Keratinocyte (primary cell): ENCODE results near the gene FKBP14. TPM values are rescaled to one million over a fixed set of nuclear protein-coding genes. Genes with fewer than 3 reads are reported as not detected.

Experiments
- DNase-seq: peaks from one replicate; pipeline ENCODE4 v3.0.0-alpha.2; 2011; ENCODE audit warnings: low read depth, missing footprints, low spot score
- FAIRE-seq: peaks from 2 replicates; lab custom pipeline; 2011; peaks lifted over from hg19 to GRCh38; lab: Jason Lieb, UNC
- H2AFZ ChIP-seq: 2 replicates; pipeline ENCODE4 v1.6.0; 2012; ENCODE audit warnings: low read length, control low read depth, inconsistent platforms; ENCODE audit not compliant: control insufficient read depth
- H3K27ac ChIP-seq: 2 replicates; pipeline ENCODE4 v1.5.1; 2011; ENCODE audit warnings: low read length; ENCODE audit not compliant: control insufficient read depth, insufficient read depth
- H3K27me3 ChIP-seq: 3 replicates; pipeline ENCODE4 v1.6.0; 2011; ENCODE audit warnings: low read length; ENCODE audit not compliant: control insufficient read depth, insufficient read depth; ENCODE audit errors: extremely low read depth
- H3K36me3 ChIP-seq, 2 experiments: 2 replicates in 1 of 2; 3 replicates in 1 of 2; pipeline ENCODE4 v1.5.1; 2011; ENCODE audit warnings: low read length in 2 of 2, mild to moderate bottlenecking in 1 of 2; ENCODE audit not compliant: control insufficient read depth in 2 of 2, insufficient read depth in 2 of 2; ENCODE audit errors: extremely low read depth in 1 of 2
- H3K4me1 ChIP-seq: 3 replicates; pipeline ENCODE4 v1.5.1; 2011; ENCODE audit warnings: low read length; ENCODE audit not compliant: control insufficient read depth, insufficient read depth; ENCODE audit errors: extremely low read depth
- H3K4me2 ChIP-seq: 3 replicates; pipeline ENCODE4 v1.6.0; 2011; ENCODE audit warnings: low read depth, low read length; ENCODE audit not compliant: control insufficient read depth, insufficient read depth; ENCODE audit errors: extremely low read depth
- H3K4me3 ChIP-seq, 3 experiments: fragments of 200-600 bp in 1 of 3; sonication (generic) in 1 of 3; 2 replicates in 2 of 3; 3 replicates in 1 of 3; pipeline ENCODE4 v1.5.1; 2011 to 2016; ENCODE audit warnings: low read length in 3 of 3, mild to moderate bottlenecking in 3 of 3, control low read depth in 2 of 3, inconsistent platforms in 1 of 3, low read depth in 1 of 3, mixed read lengths in 1 of 3, mixed run types in 1 of 3, moderate library complexity in 1 of 3; ENCODE audit not compliant: control insufficient read depth in 2 of 3, insufficient read depth in 2 of 3; ENCODE audit errors: extremely low read depth in 1 of 3
- H3K79me2 ChIP-seq: 2 replicates; pipeline ENCODE4 v1.6.0; 2012; ENCODE audit warnings: low read length; ENCODE audit not compliant: control insufficient read depth, insufficient read depth
- H3K9ac ChIP-seq: 3 replicates; pipeline ENCODE4 v1.6.0; 2011; ENCODE audit warnings: low read length; ENCODE audit not compliant: control insufficient read depth, insufficient read depth; ENCODE audit errors: extremely low read depth
- H3K9me1 ChIP-seq: 3 replicates; pipeline ENCODE4 v1.6.0; 2011; ENCODE audit warnings: low read length; ENCODE audit not compliant: control insufficient read depth, insufficient read depth; ENCODE audit errors: extremely low read depth
- H3K9me3 ChIP-seq: 2 replicates; pipeline ENCODE4 v1.5.1; 2012; ENCODE audit warnings: low read depth, low read length; ENCODE audit not compliant: control insufficient read depth
- H4K20me1 ChIP-seq: 3 replicates; pipeline ENCODE4 v1.6.0; 2011; ENCODE audit warnings: low read length; ENCODE audit not compliant: control insufficient read depth, insufficient read depth; ENCODE audit errors: extremely low read depth
- CTCF ChIP-seq, 3 experiments: IDR thresholded peaks in 1 of 3; conservative IDR thresholded peaks in 1 of 3; optimal IDR thresholded peaks in 1 of 3; 2 replicates in 2 of 3; 3 replicates in 1 of 3; pipeline versions ENCODE3 to v1.5.1; 2011; ENCODE audit warnings: low read length in 3 of 3, mild to moderate bottlenecking in 3 of 3, moderate library complexity in 2 of 3, control low read depth in 1 of 3, inconsistent platforms in 1 of 3; ENCODE audit not compliant: insufficient read depth in 2 of 3; ENCODE audit errors: extremely low read depth in 1 of 3
- EZH2 ChIP-seq: IDR thresholded peaks from one replicate; pipeline ENCODE4 v1.6.1; 2012; ENCODE audit warnings: inconsistent platforms, mild to moderate bottlenecking, low read length, moderate library complexity
- dilution Hi-C: fragments of 300-500 bp; cut with MboI; formaldehyde crosslinking; loops from one replicate; pipeline ENCODE4 v1.7.0; 2020; ENCODE audit warnings: low sequenced_read_pairs; ENCODE audit not compliant: extremely low pct_ligation_motif_present
- polyA plus RNA-seq, 5 experiments: library from polyadenylated mRNA; depleted of rRNA in 3 of 5; stranded (reverse) in 3 of 5; stranded (forward) in 1 of 5; unstranded in 1 of 5; fragments of >200 nt; gene quantifications; 1 replicate in 1 of 5; 2 replicates in 3 of 5; 3 replicates in 1 of 5; pipeline versions ENCODE4 v1.2.1 to v1.2.3, GENCODE V29; 2011 to 2012; ENCODE audit warnings: missing spikeins in 2 of 5, low read depth in 1 of 5, low replicate concordance in 1 of 5

Gene FKBP14
- polyA plus RNA-seq, 1 donor (not counting 4 experiments of a cell fraction or from before 2014, with no cell fraction given): 24.5 TPM

GRCh38 chr7:30034501-30034900, 8.0 kb upstream of the FKBP14 start:
- no peak for FAIRE-seq
- H3K9ac ChIP-seq: no peak overlapping the region
- TF ChIP-seq EZH2: no peak
- TF ChIP-seq CTCF (optimal IDR thresholded peaks at IDR 0.05 in 1 of 3, IDR thresholded peaks at IDR 0.05 in 1 of 3, conservative IDR thresholded peaks at IDR 0.05 in 1 of 3; ENCODE audit: extremely low read depth in 1 of 3, insufficient read depth in 2 of 3, low read length in 3 of 3): no peak
- H3K36me3 ChIP-seq: no peaks in the 10 kb centered on the region
- H3K27ac ChIP-seq: no peak overlapping the region
- peaks cover 40% of the 10 kb centered on the region for H3K79me2 ChIP-seq
- dilution Hi-C loops: no loop called here
- H3K4me1 ChIP-seq: peaks cover 12% of the 10 kb centered on the region
- no peaks in the 10 kb centered on the region for H3K27me3 ChIP-seq
- no peak overlapping the region for H2AFZ ChIP-seq
- no peak for DNase-seq
- no peaks in the 10 kb centered on the region for H4K20me1 ChIP-seq
- H3K9me3 ChIP-seq: no peaks in the 10 kb centered on the region
- H3K4me2 ChIP-seq: no peak overlapping the region
- no peak overlapping the region for H3K4me3 ChIP-seq
- H3K9me1 ChIP-seq: no peaks in the 10 kb centered on the region

DNA sequence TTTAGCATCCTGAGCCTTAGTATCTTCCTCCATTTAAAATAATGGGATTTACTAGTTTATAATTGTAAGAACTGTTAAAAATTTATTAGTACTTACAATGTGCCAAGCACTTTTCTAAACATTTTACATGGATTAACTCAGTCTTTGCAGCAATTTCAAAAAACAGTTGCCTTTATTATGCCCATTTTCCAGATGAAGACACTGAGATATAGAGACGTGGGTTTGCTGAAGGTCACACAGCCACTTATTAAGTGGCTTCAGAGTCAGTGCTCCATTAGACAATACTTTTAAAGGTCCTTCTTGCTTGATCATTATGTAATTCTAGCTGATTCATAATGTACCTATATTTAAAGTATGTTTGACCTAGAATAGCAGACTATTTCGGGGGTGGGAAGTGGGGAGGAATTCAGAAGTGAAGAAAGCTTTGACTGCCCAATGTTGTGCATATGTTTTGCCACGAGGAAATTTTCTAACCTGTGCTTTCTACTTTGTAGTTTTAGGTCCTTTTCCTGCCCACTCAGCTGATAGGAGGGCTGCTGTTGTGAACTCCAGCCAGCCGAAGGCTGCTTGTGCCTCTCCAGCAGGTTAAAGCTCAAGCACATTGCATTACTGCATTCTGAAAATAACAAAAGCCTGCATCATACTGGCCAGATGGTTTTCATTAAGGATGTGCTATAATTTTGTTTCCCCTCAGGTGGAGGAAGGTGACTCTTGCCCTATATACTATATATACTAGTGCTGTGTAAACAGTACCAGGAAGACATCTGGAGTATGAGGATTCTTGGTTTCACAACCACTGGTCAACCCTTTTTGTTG, 6.0 kb upstream of the FKBP14 start:
- Histone ChIP-seq H3K4me3 (no peak overlapping the region), H3K9ac (no peak overlapping the region), H3K4me2 (no peak overlapping the region), H3K9me3 (no peaks in the 10 kb centered on the region), H2AFZ (no peak overlapping the region), H3K27ac (no peak overlapping the region), H3K4me1 (peaks cover 14% of the 10 kb centered on the region), H3K27me3 (no peaks in the 10 kb centered on the region), H3K36me3 (no peaks in the 10 kb centered on the region), H3K9me1 (no peaks in the 10 kb centered on the region), H4K20me1 (no peaks in the 10 kb centered on the region), H3K79me2 (peaks cover 46% of the 10 kb centered on the region)
- FAIRE-seq: no peak
- DNase-seq: no peak
- TF ChIP-seq EZH2: no peak
- TF ChIP-seq CTCF (optimal IDR thresholded peaks at IDR 0.05 in 1 of 3, IDR thresholded peaks at IDR 0.05 in 1 of 3, conservative IDR thresholded peaks at IDR 0.05 in 1 of 3; ENCODE audit: extremely low read depth in 1 of 3, insufficient read depth in 2 of 3, low read length in 3 of 3): no peak
- dilution Hi-C loops: no loop called here
